Liver (tissue), 9 donors: ENCODE measurements around the gene BRD4. TPM values are rescaled to one million over a fixed set of nuclear protein-coding genes. Genes with fewer than 3 reads are reported as not detected.

ENCODE experiments used
- DNase-seq: peaks from one replicate; pipeline ENCODE4 v3.0.0-alpha.2; 2017; ENCODE audit warnings: low spot score
- H3K27ac ChIP-seq, 2 donors: one replicate each; pipeline ENCODE4 v1.7.0; 2013; ENCODE audit warnings: inconsistent platforms in 2 of 2, low read length in 2 of 2, control low read depth in 1 of 2, low read depth in 1 of 2, mild to moderate bottlenecking in 1 of 2
- H3K27me3 ChIP-seq, 4 donors: one replicate each; pipeline versions ENCODE4 v1.6.1 to v1.7.0; 2013; ENCODE audit warnings: low read length in 3 of 4, inconsistent platforms in 1 of 4, mild to moderate bottlenecking in 1 of 4, moderate library complexity in 1 of 4; ENCODE audit not compliant: control insufficient read depth in 4 of 4, insufficient read depth in 4 of 4
- H3K36me3 ChIP-seq, 4 donors: one replicate each; pipeline versions ENCODE4 v1.6.1 to v1.7.0; 2013; ENCODE audit warnings: low read length in 3 of 4, mild to moderate bottlenecking in 3 of 4, low read depth in 1 of 4, moderate library complexity in 1 of 4; ENCODE audit not compliant: control insufficient read depth in 4 of 4, insufficient read depth in 3 of 4
- H3K4me1 ChIP-seq, 4 donors: one replicate each; pipeline versions ENCODE4 v1.6.1 to v1.7.0; 2013; ENCODE audit warnings: low read length in 3 of 4, mild to moderate bottlenecking in 3 of 4, moderate library complexity in 1 of 4; ENCODE audit not compliant: control insufficient read depth in 4 of 4, insufficient read depth in 4 of 4
- H3K4me3 ChIP-seq, 3 donors: one replicate each; pipeline versions ENCODE4 v1.6.1 to v1.7.0; 2013; ENCODE audit warnings: low read length in 3 of 3, control low read depth in 1 of 3, low read depth in 1 of 3, mild to moderate bottlenecking in 1 of 3
- H3K9ac ChIP-seq, 2 donors: one replicate each; pipeline ENCODE4 v1.7.0; 2013; ENCODE audit warnings: low read length in 2 of 2, mild to moderate bottlenecking in 2 of 2, moderate library complexity in 2 of 2, control low read depth in 1 of 2, low read depth in 1 of 2
- H3K9me3 ChIP-seq, 4 donors: one replicate each; pipeline versions ENCODE4 v1.6.1 to v1.7.0; 2013; ENCODE audit warnings: low read length in 3 of 4; ENCODE audit not compliant: control insufficient read depth in 4 of 4
- ATF3 ChIP-seq: IDR thresholded peaks from 2 replicates; pipeline ENCODE4 v1.6.1; 2016; ENCODE audit warnings: antibody characterized with exemption
- FOXA1 ChIP-seq: IDR thresholded peaks from 2 replicates; pipeline ENCODE4 v1.6.1; 2016; ENCODE audit warnings: antibody characterized with exemption
- FOXA2 ChIP-seq: IDR thresholded peaks from 2 replicates; pipeline ENCODE4 v1.6.1; 2016; ENCODE audit warnings: antibody characterized with exemption
- GABPA ChIP-seq, 2 donors: IDR thresholded peaks in 1 of 2; conservative IDR thresholded peaks in 1 of 2; 2 replicates each; pipeline ENCODE4 v1.6.1; 2016; ENCODE audit warnings: antibody characterized with exemption in 2 of 2, mild to moderate bottlenecking in 1 of 2, moderate library complexity in 1 of 2
- HNF4A ChIP-seq, 2 donors: conservative IDR thresholded peaks; 2 replicates each; pipeline ENCODE4 v1.6.1; 2016; ENCODE audit warnings: antibody characterized with exemption in 2 of 2, mild to moderate bottlenecking in 2 of 2
- HNF4G ChIP-seq: IDR thresholded peaks from 2 replicates; pipeline ENCODE4 v1.6.1; 2016; ENCODE audit warnings: antibody characterized with exemption
- MAX ChIP-seq: IDR thresholded peaks from 2 replicates; pipeline ENCODE4 v1.6.1; 2016; ENCODE audit warnings: antibody characterized with exemption
- NR2F2 ChIP-seq: IDR thresholded peaks from 2 replicates; pipeline ENCODE4 v1.6.1; 2016; ENCODE audit warnings: antibody characterized with exemption
- RAD21 ChIP-seq, 2 donors: IDR thresholded peaks; 2 replicates each; pipeline ENCODE4 v1.6.1; 2016; ENCODE audit warnings: antibody characterized with exemption in 2 of 2, mild to moderate bottlenecking in 2 of 2
- REST ChIP-seq: IDR thresholded peaks from 2 replicates; pipeline ENCODE4 v1.6.1; 2016; ENCODE audit warnings: antibody characterized with exemption, mild to moderate bottlenecking
- RXRA ChIP-seq, 2 donors: IDR thresholded peaks; 2 replicates each; pipeline ENCODE4 v1.6.1; 2017 to 2018; ENCODE audit warnings: antibody characterized with exemption in 2 of 2, mild to moderate bottlenecking in 1 of 2
- TAF1 ChIP-seq: conservative IDR thresholded peaks from 2 replicates; pipeline ENCODE4 v1.6.1; 2016; ENCODE audit warnings: antibody characterized with exemption, mild to moderate bottlenecking
- YY1 ChIP-seq: IDR thresholded peaks from 2 replicates; pipeline ENCODE4 v1.6.1; 2016; ENCODE audit warnings: antibody characterized with exemption, mild to moderate bottlenecking
- WGBS: extraction: QIAGEN DNeasy Blood & Tissue Kit; methylation state at CpG from one replicate; pipeline ENCODE4 v1.1.7; 2013; 5-methylcytosine and 5-hydroxymethylcytosine counted together
- polyA plus RNA-seq, 2 donors: library from polyadenylated mRNA; stranded (reverse) in 1 of 2; unstranded in 1 of 2; fragments of 200-250 nt in 1 of 2; fragments of >200 nt in 1 of 2; fragmentation: Nextera tagmentation in 1 of 2; extraction: Ambion mirVana in 1 of 2; gene quantifications; one replicate each; pipeline versions ENCODE4 v1.2.1 to v1.2.3, GENCODE V29; 2013 to 2015
- total RNA-seq, 2 donors: library from RNA; depleted of rRNA; stranded (reverse); fragments of >200 nt; gene quantifications; one replicate each; pipeline ENCODE4 v1.2.3, GENCODE V29; 2014
- donor health status: healthy.
- donor health status: healthy.
- donor health status: healthy.
- donor health status: healthy.
- donor health status: healthy.

The BRD4 gene
- total and polyA plus RNA-seq, 4 donors, result 13.6 to 25.8 (median 20.5) TPM

- TF ChIP-seq REST (no peak), RAD21 (IDR thresholded peaks at IDR 0.05) (no peak), YY1 (no peak), MAX (no peak), RXRA (IDR thresholded peaks at IDR 0.05) (no peak), FOXA1 (no peak), HNF4G (no peak), ATF3 (no peak)
These were observed 38.4 kb downstream of the BRD4 start (continued) for GRCh38 chr19:15293781-15294491.

- Histone ChIP-seq H3K27me3 (no peaks in the 10 kb centered on the region), H3K27ac (no peak overlapping the region), H3K4me3 (no peak overlapping the region), H3K36me3 (no peaks in the 10 kb centered on the region), H3K9ac (no peak overlapping the region), H3K9me3 (no peaks in the 10 kb centered on the region), H3K4me1 (peaks cover 14 to 84% (median 64%) of the 10 kb centered on the region in 4 donors)
- 27% methylated on average over 11 of the region's 11 CpGs for WGBS
- no peak for DNase-seq
- TF ChIP-seq REST (no peak), RXRA (IDR thresholded peaks at IDR 0.05) (no peak), NR2F2 (no peak), YY1 (no peak), RAD21 (IDR thresholded peaks at IDR 0.05) (no peak), TAF1 (no peak), FOXA1 (no peak), HNF4A (conservative IDR thresholded peaks at IDR 0.05) (no peak), FOXA2 (no peak), ATF3 (no peak), GABPA (IDR thresholded peaks at IDR 0.05 in 1 of 2, conservative IDR thresholded peaks at IDR 0.05 in 1 of 2) (no peak), HNF4G (no peak)
These were observed 39.3 kb downstream of the BRD4 start for GRCh38 chr19:15292847-15293582.
